A673 (cell line): ENCODE data around the gene RAP1GAP2.
"Not testable (repeated sequence)": the region's sequence is repeated elsewhere in the genome, so short reads cannot be mapped to it uniquely, and the experiment has no call there.

Source experiments
- CTCF ChIP-seq: fragments of 300-800, 200-600 bp; sonication (generic); conservative IDR thresholded peaks from 2 replicates; pipeline ENCODE4 v1.5.1; 2017; ENCODE audit warnings: low read depth, mild to moderate bottlenecking, antibody characterized with exemption, low read length, moderate library complexity, mixed read lengths
- EZH2 ChIP-seq: fragments of 200-600 bp; sonication (generic); IDR thresholded peaks from 2 replicates; pipeline ENCODE4 v1.6.1; 2017; ENCODE audit warnings: borderline replicate concordance, low read depth, mild to moderate bottlenecking, mixed read lengths, antibody characterized with exemption, low read length; ENCODE audit not compliant: poor library complexity, severe bottlenecking

GRCh38 chr17:2890778-2891177 lies 94.5 kb downstream of the RAP1GAP2 start:
- TF ChIP-seq CTCF, EZH2: not testable (repeated sequence)
